Ishikawa (cell line): Measurements from ENCODE around the gene ZNF592.

ENCODE experiments used
- CEBPB ChIP-seq: IDR thresholded peaks from 2 replicates; pipeline ENCODE4 v1.6.1; 2012
- EGR1 ChIP-seq: IDR thresholded peaks from 2 replicates; pipeline ENCODE4 v1.6.1; 2012
- EP300 ChIP-seq: IDR thresholded peaks from 2 replicates; pipeline ENCODE4 v1.6.1; 2012; ENCODE audit warnings: borderline replicate concordance
- MAX ChIP-seq: IDR thresholded peaks from 2 replicates; pipeline ENCODE4 v1.6.1; 2012
- RAD21 ChIP-seq: IDR thresholded peaks from 2 replicates; pipeline ENCODE4 v1.6.1; 2012; ENCODE audit warnings: low read depth
- TAF1 ChIP-seq: IDR thresholded peaks from 2 replicates; pipeline ENCODE4 v1.6.1; 2012; ENCODE audit warnings: low read depth, mild to moderate bottlenecking
- TCF12 ChIP-seq: IDR thresholded peaks from 2 replicates; pipeline ENCODE4 v1.6.1; 2012; ENCODE audit warnings: low read depth
- YY1 ChIP-seq: IDR thresholded peaks from 2 replicates; pipeline ENCODE4 v1.6.1; 2012; ENCODE audit warnings: low read depth
- TF ChIP-seq, protein P1 (sequence below): IDR thresholded peaks from 2 replicates; pipeline ENCODE4 v1.6.1; 2012; ENCODE audit warnings: low read depth, mild to moderate bottlenecking

- TF ChIP-seq MAX (no peak), EP300 (no peak), CEBPB (no peak), RAD21 (no peak), TAF1 (no peak), EGR1 (no peak), TCF12 (no peak), YY1 (no peak)
- TF ChIP-seq, protein P1, sequence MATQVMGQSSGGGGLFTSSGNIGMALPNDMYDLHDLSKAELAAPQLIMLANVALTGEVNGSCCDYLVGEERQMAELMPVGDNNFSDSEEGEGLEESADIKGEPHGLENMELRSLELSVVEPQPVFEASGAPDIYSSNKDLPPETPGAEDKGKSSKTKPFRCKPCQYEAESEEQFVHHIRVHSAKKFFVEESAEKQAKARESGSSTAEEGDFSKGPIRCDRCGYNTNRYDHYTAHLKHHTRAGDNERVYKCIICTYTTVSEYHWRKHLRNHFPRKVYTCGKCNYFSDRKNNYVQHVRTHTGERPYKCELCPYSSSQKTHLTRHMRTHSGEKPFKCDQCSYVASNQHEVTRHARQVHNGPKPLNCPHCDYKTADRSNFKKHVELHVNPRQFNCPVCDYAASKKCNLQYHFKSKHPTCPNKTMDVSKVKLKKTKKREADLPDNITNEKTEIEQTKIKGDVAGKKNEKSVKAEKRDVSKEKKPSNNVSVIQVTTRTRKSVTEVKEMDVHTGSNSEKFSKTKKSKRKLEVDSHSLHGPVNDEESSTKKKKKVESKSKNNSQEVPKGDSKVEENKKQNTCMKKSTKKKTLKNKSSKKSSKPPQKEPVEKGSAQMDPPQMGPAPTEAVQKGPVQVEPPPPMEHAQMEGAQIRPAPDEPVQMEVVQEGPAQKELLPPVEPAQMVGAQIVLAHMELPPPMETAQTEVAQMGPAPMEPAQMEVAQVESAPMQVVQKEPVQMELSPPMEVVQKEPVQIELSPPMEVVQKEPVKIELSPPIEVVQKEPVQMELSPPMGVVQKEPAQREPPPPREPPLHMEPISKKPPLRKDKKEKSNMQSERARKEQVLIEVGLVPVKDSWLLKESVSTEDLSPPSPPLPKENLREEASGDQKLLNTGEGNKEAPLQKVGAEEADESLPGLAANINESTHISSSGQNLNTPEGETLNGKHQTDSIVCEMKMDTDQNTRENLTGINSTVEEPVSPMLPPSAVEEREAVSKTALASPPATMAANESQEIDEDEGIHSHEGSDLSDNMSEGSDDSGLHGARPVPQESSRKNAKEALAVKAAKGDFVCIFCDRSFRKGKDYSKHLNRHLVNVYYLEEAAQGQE: no peak
Measured at GRCh38 chr15:84822653-84823281, 74.4 kb downstream of the ZNF592 start.
